Glomerular visceral epithelial cell (primary cell): ENCODE data around the gene PLCG2.
"Not testable (repeated sequence)": the region's sequence is repeated elsewhere in the genome, so short reads cannot be mapped to it uniquely, and the experiment has no call there.

Source experiments
- DNase-seq: peaks from one replicate; pipeline ENCODE4 v3.0.0-alpha.2; 2016; ENCODE audit errors: extremely low spot score

PLCG2 gene

GRCh38 chr16:81790277-81790676 lies 11.2 kb downstream of the PLCG2 start:
- no peak for DNase-seq

GRCh38 chr16:81790830-81791435 lies 11.8 kb downstream of the PLCG2 start:
- no peak for DNase-seq

GRCh38 chr16:81792828-81793227 lies 13.7 kb downstream of the PLCG2 start:
- DNase-seq, result no peak

GRCh38 chr16:81795193-81795592 lies 16.1 kb downstream of the PLCG2 start:
- DNase-seq, result no peak

- DNase-seq, result no peak
These were observed 16.9 kb downstream of the PLCG2 start for GRCh38 chr16:81796035-81796434.

GRCh38 chr16:81796583-81797346 lies 17.7 kb downstream of the PLCG2 start:
- DNase-seq, result no peak

- DNase-seq, result no peak
These were observed 18.4 kb downstream of the PLCG2 start for GRCh38 chr16:81797443-81797842.

GRCh38 chr16:81798311-81799137 lies 19.4 kb downstream of the PLCG2 start:
- DNase-seq, result no peak

- no peak for DNase-seq
These were observed 20.0 kb downstream of the PLCG2 start for GRCh38 chr16:81799138-81799504.

- DNase-seq, result not testable (repeated sequence)
These were observed 22.6 kb downstream of the PLCG2 start for GRCh38 chr16:81801724-81802123.

- no peak for DNase-seq
These were observed 24.2 kb downstream of the PLCG2 start for GRCh38 chr16:81803332-81803731.

- DNase-seq, result no peak
These were observed 25.1 kb downstream of the PLCG2 start for GRCh38 chr16:81804134-81804610.

GRCh38 chr16:81806696-81807095 lies 27.6 kb downstream of the PLCG2 start:
- DNase-seq, result no peak

GRCh38 chr16:81807767-81808358 lies 28.8 kb downstream of the PLCG2 start:
- DNase-seq, result no peak

- no peak for DNase-seq
These were observed 29.9 kb downstream of the PLCG2 start for GRCh38 chr16:81808933-81809480.

GRCh38 chr16:81809567-81809966 lies 30.5 kb downstream of the PLCG2 start:
- no peak for DNase-seq

- DNase-seq, result no peak
These were observed 31.3 kb downstream of the PLCG2 start for GRCh38 chr16:81810361-81810760.

GRCh38 chr16:81810894-81811538 lies 31.9 kb downstream of the PLCG2 start:
- DNase-seq, result no peak

- DNase-seq, result no peak
These were observed 34.6 kb downstream of the PLCG2 start for GRCh38 chr16:81813648-81814047.

GRCh38 chr16:81814751-81815428 lies 35.8 kb downstream of the PLCG2 start:
- DNase-seq, result no peak

GRCh38 chr16:81815429-81815766 lies 36.3 kb downstream of the PLCG2 start:
- no peak for DNase-seq
